ENCODE measurements around the gene ENPP6.

The ENPP6 gene

DNA sequence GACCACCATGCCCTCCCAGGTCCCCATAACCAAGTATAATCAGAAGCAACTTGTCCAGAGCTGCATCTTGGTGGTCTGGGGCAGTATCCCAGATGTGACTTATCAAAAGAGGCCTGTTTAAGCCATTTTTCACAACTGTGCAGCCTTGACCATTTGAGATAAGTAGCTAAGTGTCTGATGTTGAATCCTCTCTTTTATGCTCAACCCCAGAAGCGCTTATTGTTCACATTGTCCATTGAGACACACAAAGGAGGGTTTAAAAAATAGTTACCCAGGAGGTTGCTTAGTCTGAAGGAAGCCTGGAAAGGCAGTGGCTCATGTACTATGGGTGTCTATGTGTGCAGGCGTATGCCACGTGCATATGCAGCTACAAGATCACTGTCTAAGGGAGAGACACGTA lies 27.0 kb downstream of the ENPP6 start:
- DNase-seq (ENCODE audit: low read depth): no peak

- DNase-seq (ENCODE audit: low read depth): no peak
Measured at GRCh38 chr4:184189966-184190365, 27.7 kb downstream of the ENPP6 start.

- DNase-seq (ENCODE audit: low read depth): no peak
Measured at GRCh38 chr4:184188443-184189400, 29.0 kb downstream of the ENPP6 start.

GRCh38 chr4:184177271-184177670 lies 40.4 kb downstream of the ENPP6 start:
- no peak for DNase-seq (ENCODE audit: low read depth)

- no peak for DNase-seq (ENCODE audit: low read depth)
Measured at GRCh38 chr4:184174571-184175488, 42.8 kb downstream of the ENPP6 start.

GRCh38 chr4:184171011-184171410 lies 46.7 kb downstream of the ENPP6 start:
- peak; percentile 47 for DNase-seq (ENCODE audit: low read depth)

DNA sequence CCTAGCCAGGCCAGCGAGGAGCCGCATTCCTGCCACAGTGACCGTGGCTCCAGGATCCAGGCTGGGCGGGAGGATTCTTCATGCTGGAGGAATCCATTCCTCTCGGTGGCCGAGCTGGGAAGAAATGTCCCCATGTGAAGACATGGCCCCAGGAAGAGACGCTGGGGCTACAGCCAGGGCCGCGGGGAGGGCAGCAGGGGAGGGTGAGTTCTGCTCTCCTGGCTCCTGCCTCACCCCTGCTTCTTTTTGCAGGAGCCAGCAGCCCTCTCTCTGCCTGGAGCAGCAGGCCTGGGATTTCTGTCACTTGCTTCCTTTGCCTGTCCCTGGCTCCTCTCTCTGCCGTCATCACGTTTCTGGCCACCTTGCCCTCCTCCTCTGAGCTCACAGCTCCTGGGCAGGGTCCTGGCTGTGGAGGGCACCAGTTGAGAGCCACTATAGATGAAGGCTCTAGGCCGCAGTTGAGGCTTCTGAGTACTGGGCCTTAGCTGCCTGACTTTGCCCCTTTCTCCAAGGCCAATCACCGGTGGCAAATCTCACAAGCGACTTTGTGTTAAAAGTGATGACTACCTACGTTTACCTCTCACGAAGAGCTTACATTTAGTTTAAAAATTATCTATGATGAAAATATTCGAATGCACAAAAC lies 48.3 kb downstream of the ENPP6 start:
- no peak for DNase-seq (ENCODE audit: low read depth)

GRCh38 chr4:184168406-184169019 lies 49.2 kb downstream of the ENPP6 start:
- peak; percentile 41 for DNase-seq (ENCODE audit: low read depth)

- DNase-seq (ENCODE audit: low read depth): no peak
Measured at GRCh38 chr4:184167576-184167975, 50.1 kb downstream of the ENPP6 start.

- DNase-seq (ENCODE audit: low read depth): no peak
Measured at GRCh38 chr4:184166736-184167135, 50.9 kb downstream of the ENPP6 start.

DNA sequence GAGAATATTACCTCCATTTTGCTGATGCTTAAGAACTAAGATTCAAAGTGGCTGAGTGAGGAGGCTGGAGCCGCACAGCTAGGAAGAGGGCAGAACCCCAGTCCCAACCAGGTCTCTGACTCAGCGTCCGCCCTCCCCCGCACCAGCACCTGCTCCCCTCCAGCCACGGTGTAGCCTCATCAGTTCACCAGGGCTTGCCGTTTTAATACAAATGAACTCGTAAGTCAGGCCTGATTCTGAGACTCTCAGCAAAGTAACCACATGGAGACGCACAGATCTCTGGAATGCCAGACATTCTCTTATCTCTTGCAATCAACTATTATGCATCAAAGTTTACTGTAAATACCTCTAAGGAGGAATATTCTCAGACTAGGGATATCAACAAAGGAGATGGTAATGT lies 52.4 kb downstream of the ENPP6 start:
- DNase-seq (ENCODE audit: low read depth): peak; percentile 81

- DNase-seq (ENCODE audit: low read depth): no peak
Measured at GRCh38 chr4:184163813-184164212, 53.9 kb downstream of the ENPP6 start.

DNA sequence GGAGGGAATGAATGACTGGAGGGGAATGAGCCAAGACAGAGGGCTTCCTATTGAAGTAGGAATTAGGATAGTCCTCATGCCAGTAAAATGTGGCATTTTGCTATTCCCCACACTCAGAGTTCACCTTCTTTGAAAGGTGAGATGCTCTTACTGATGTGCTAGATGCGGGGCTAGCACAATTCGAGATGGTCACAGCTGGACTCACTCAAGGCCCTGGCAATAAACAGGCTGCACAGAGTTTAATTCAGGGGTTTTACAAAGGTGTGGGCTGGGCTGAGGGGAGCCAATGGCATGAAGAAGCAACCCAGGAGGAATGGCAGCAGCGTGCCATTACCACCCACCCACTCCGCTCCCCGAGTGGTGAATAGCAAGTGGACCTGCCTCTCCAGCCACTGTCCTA lies 55.1 kb downstream of the ENPP6 start:
- no peak for DNase-seq (ENCODE audit: low read depth)

- no peak for DNase-seq (ENCODE audit: low read depth)
Measured at GRCh38 chr4:184157322-184157721, 60.4 kb downstream of the ENPP6 start.

- DNase-seq (ENCODE audit: low read depth): no peak
Measured at GRCh38 chr4:184156163-184156920, 61.3 kb downstream of the ENPP6 start.

DNA sequence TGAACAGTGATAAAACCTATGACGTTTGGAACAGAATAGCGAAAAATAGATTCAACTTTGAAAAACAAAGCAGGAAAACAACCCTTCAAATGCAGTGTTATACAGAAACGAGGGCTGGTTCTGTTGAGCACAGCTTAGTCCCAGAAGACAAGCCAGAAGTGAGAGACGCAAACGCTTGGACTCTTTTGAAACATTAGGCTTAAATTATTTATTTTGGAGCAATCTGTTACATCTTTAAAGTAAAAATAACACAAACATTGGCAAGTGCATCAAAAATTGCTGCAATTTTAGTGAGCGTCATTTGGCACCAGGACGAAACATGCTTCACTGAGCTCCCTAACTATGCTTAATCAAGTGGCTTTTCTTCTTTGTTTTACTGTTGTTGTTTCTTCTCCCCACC lies 63.5 kb downstream of the ENPP6 start:
- DNase-seq (ENCODE audit: low read depth): no peak

DNA sequence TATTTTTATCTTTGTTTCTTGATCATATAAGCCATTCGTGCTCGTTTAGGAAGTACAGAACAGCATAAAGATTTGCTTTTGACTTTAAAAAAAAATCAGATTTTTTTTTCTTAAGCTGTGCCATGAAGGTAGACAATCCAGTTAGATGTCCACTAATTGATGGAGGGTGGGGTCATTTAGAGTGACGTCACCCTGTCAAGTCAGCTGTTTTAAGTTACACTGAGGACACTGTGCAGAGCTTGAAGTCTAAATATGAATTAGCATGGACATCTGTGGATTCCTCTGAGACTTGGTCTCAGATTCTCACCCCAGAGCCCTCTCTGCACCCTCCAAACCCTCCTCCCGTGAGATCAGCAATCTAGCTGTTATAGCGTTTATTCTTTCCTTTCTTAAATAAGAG lies 63.9 kb downstream of the ENPP6 start:
- DNase-seq (ENCODE audit: low read depth): no peak

DNA sequence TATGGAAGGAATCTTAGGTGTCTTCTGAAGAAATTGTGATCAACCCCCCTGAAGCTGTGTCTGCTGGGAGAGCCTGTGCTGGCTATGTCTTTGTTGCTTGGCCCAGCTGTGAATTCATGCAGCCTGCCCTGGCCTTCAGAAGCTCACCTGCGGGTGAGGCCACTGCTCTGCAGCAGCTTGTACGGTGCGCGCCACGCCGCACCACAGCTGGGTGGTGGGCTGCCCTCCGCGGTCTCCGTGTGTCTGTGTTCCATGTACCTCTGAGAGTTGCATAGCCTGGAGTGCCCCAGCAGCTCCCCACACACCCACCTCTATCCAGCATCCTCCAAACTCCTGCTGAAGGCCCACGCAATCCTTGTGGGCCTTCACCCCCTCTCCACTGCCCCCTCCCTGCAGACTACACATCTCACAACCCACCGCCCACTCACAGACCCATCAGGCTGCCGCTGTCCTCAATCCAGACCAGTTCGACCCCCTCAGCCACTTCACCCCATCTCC lies 65.6 kb downstream of the ENPP6 start:
- no peak for DNase-seq (ENCODE audit: low read depth)

DNA sequence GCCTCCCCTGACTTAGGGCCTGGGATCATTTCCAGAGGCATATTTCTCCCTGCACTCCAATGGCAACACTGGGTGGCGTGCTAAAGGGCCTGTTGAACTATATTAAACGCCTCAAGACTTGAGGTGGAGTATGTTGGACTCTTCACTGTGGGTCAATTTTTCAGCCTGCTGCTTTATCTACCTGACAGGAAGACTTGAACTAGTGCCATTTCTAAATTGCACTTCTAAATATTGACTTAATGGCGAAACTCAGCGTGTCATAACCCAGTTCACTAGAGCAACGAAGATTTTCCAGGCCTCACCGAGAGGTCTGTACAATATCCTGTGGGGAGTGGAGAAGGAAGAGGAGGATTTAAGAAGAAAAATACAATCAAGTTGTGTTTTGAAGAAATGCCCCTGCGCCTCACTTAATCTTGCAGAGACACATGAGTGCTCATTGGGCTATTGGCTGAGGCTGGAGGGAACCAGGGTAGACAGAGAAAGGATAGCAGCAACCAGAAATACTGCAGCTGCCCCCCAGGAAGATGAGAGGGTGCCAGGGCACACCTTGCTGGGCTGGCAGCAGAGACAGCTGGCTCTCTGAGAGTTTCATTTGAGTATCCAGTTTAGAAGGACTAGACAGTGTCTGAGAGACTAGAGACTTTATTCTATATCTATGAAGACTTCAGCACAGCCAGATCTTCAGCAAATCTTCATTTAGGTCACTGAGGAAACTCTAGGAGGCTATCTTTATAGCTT lies 67.4 kb downstream of the ENPP6 start:
- DNase-seq (ENCODE audit: low read depth): no peak

Data from amniotic epithelial cell (primary cell).